ENCODE data around the gene ABHD4.
"Not testable (repeated sequence)": the region's sequence is repeated elsewhere in the genome, so short reads cannot be mapped to it uniquely, and the experiment has no call there.

Gene ABHD4

DNA sequence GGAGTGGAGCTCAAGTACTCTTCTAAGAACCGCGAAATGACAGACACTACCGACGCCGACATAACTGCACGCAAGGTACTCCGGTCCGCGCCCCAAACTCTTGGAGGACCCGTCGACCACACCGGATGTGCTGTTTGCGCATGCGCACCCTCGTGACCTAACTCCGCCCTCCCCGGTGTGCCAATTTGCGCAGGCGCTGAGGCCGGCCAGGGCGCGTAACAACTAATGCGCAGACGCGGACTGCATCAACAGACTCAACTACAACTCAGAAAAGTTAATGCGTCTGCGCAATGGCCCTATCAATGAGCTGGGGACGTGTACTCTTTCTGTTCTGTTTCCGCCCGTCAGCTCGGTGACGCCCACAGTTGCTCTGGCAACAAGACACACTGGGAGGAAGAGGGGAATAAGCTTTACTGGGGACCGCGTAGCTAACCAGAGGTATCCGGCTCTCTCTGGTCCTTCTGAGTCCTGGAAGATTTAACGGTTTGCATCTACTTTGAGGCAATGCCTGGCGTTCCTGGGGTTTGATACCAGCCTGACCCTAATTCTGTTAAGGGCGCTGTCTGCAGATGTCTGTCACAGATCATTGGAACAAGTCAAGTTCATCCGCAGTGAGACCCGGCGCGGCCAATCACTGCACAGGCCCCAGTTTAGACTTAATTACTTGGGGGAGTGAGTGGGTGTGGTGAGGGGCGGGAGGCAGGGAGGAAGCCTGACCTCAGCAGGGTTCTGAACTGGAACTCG lies 8.8 kb upstream of the ABHD4 start, which contains the start of gene DAD1:
TSS of gene DAD1 (minus strand) at position 129 of the 744 bp plus-strand sequence. CDS start at position 62, 67 bp downstream.
- peak; percentile 98 for DNase-seq (ENCODE audit: low spot score)

DNA sequence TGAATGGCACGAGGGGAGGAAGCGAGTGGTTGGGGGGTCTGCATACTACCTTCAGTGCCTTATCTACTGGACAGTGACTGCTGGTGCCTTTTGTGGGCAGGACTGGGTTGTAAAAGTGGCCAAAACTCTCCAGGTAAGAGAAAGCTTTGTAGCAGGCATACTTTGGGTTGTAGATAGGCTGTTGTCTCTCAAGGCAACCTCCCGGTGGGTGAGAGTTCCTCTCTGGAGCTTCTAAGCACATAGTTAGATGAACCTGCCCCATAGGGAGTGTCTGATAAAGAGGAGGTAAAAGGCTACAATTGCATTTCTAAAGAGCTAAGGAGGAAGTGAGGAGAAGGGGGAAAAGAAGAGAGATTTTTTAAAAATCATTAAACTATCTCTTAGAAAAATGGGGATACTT lies 4.9 kb upstream of the ABHD4 start:
- no peak for DNase-seq (ENCODE audit: low spot score)

- DNase-seq (ENCODE audit: low spot score), result no peak
These were observed 4.5 kb upstream of the ABHD4 start for GRCh38 chr14:22593601-22594000.

DNA sequence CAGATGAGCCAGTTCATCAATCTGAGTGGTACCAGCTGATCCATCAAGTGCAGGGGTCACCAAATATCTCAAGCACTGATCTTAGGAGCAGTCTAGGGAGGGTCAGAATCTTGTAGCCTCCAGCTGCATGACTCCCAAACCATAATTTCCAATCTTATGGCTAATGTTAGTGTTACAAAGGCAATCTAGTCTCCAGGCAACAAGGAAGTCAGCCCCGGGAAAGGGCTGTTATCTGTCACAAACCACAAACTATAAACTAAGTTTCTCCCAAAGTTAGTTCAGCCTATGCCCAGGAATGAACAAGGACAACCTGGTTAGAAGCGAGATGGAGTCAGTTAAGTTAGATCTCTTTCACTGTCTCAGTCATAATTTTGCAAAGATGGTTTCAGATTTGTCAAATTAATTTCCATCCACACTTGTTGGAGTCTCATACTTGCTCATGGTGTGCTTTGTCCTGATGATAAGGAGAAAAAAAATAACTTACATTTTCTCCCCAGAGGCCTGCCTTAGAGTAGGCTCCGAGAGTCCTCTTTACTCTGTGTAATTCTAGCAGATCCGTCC lies 3.9 kb upstream of the ABHD4 start:
- DNase-seq (ENCODE audit: low spot score), result no peak

GRCh38 chr14:22596354-22596879 lies 1.7 kb upstream of the ABHD4 start:
- no peak for DNase-seq (ENCODE audit: low spot score)

DNA sequence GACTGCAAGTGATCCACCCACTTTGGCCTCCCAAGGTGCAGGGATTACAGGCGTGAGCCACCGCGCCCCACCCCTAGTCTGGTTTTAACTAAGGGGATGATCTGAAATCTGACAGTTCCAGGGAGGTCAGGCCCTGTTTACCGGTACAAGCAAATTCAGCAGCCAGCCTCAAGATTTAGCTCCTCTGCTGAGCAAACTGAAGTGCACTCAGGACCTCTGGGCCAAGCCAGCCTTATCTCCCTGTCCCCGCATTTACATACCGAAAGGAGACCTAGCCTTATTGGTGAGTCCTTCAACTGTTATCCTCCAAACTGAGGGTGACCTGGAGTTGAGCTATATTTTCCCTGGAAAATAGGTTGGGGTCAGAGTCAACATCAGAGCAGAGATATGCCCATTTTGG lies 835 bp upstream of the ABHD4 start:
- no peak for DNase-seq (ENCODE audit: low spot score)

GRCh38 chr14:22597771-22598098 lies 365 bp upstream of the ABHD4 start:
- no peak for DNase-seq (ENCODE audit: low spot score)

DNA sequence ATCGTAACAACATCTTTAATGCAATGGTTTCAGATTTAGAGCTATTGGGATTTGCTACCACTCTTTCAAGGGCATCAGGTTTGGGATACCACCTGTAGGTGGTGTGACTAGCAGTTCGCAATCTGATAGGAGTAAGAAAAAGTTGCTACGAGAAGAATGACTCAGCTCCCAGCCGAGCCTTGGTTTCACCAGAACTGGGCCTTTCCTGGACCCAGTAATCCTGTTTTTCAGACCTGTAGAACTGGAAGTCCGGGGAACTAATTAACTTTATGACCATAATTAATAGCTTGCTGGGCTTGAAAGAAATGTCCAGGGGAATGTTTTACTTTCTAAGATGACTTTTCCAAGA lies 770 bp downstream of the ABHD4 start:
- peak; percentile 73 for DNase-seq (ENCODE audit: low spot score)

- no peak for DNase-seq (ENCODE audit: low spot score)
These were observed 1.2 kb downstream of the ABHD4 start for GRCh38 chr14:22599349-22599748.

GRCh38 chr14:22600027-22600426 lies 1.9 kb downstream of the ABHD4 start:
- no peak for DNase-seq (ENCODE audit: low spot score)

- no peak for DNase-seq (ENCODE audit: low spot score)
These were observed 3.4 kb downstream of the ABHD4 start for GRCh38 chr14:22601456-22601855.

GRCh38 chr14:22601996-22602395 lies 3.9 kb downstream of the ABHD4 start:
- no peak for DNase-seq (ENCODE audit: low spot score)

DNA sequence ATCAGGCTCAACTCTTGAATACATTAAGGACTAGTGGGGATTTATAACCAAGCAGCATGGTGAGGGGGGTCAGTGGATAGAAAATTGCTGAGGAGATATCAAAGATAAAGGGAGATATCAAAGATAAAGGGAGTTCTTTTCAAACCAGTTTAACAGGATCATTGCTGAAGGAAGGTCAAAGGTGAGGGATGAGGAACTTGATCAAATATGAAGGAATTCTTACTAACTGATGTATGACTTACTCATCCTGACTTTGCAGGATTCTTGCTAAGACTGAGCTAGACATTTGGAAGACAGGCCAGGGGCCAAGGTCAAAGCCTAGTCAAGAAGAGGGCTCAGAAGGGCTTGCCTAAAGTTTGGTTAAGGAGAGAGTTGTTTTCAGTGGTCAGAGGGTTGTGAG lies 4.8 kb downstream of the ABHD4 start:
- DNase-seq (ENCODE audit: low spot score), result no peak

GRCh38 chr14:22606380-22606779 lies 8.3 kb downstream of the ABHD4 start:
- DNase-seq (ENCODE audit: low spot score), result no peak

DNA sequence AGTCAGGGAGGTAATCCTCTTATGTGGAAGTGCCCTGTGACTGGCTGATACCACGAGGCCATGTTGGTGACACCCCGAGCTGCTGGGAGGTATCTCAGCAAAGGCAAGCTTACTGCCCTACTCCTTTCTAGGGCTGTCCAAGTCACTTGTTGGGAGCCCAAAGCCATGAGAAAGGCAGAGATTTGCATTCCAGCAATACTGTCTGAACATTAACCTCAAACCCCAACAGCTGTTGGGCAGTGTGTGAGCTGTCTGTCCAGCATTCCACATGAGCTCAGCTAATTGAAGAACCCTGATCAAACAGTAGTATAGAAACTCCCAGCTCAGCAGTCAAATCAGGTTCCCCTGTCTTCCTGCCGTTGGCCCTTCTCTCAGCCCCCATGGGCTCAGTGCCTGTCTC lies 9.2 kb downstream of the ABHD4 start:
- no peak for DNase-seq (ENCODE audit: low spot score)

DNA sequence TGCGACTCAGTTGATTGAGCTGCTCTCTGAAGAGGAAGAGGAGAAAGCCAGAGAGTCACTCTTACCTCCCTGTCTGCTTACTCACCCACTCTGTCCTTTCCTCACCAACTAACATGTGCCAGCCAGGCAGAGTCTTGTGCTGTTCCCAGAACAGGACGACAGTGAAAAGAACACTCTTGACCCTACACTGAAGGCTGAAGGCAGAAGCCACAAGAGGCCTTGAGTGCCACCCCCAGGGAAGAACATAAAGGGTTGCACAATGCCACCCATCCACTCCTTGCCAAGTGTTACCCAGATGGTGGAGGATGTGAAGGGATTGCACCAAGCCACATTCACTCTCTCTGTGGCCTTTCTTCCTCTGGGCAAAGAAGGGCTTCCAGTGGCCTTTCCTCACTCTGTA lies 12.8 kb downstream of the ABHD4 start:
- DNase-seq (ENCODE audit: low spot score), result no peak

- DNase-seq (ENCODE audit: low spot score), result no peak
These were observed 15.1 kb downstream of the ABHD4 start for GRCh38 chr14:22613106-22613695.

- no peak for DNase-seq (ENCODE audit: low spot score)
These were observed 15.7 kb downstream of the ABHD4 start for GRCh38 chr14:22613736-22614239.

DNA sequence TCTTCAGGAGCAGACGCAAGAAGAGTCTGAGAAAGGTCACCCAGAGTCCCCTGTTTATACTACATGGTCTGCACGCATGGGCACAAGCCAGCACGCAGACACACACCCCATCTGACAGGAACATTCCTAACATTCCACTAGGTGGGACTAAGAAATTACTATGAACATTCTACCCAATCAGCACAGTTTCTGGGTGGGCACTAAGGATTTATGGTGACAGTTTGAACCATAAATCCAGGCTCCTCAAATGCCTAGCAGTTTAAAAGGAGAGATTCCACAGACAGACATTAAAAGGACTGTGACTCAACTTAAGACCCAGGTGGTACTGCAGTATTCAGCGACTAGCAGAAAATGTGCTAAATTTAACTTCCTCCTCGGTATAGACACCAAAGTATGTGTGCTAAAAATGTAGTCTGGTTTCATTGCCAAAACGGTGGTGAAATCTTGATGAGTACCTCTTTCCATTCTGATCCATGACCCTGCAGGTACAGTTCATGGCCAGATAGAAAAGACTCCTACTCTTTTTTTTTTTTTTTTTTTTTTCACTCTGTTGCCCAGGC lies 16.2 kb downstream of the ABHD4 start:
- DNase-seq (ENCODE audit: low spot score), result peak; percentile 84

- DNase-seq (ENCODE audit: low spot score), result not testable (repeated sequence)
These were observed 17.7 kb downstream of the ABHD4 start for GRCh38 chr14:22615765-22616164.

DNA sequence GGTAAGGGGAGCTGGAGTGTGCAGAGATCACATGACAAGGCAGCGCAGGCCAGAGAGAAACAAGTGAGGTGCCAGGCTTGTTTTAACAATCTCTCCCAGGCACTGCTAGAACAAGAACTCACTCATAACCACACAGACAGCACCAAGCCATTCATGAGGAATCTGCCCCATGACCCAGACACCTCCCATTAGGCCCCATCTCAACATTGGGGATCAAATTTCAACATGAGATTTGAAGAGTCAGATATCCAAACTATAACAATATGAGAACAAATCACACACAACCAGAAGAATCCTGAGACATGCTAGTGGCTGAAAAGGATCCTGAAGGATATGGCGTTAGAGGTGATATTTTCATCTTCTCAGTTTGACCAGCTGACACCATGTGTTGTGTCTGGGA lies 24.2 kb downstream of the ABHD4 start:
- DNase-seq (ENCODE audit: low spot score), result peak; percentile 9

- DNase-seq (ENCODE audit: low spot score), result peak; percentile 4
These were observed 24.9 kb downstream of the ABHD4 start for GRCh38 chr14:22623047-22623446.

DNA sequence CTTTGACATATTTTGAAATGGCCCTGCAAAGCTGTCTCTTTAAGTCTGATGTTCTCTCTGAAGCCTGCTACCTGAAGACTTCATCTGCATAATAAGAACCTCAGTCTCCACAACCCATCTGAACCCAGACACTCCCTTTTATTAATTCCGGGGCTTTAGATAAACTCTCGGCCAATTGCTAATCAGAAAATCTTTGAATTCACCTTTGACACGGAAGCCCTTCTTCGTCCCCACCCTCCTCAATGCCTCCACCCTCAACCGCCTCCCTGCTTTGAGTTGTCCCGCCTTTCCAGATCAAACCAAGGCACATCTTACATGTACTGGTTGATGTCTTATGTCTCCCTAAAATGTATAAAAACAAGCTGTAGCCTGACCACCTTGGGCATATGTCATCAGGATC lies 28.5 kb downstream of the ABHD4 start:
- DNase-seq (ENCODE audit: low spot score), result no peak

Measured in SW480 (cell line).